HCT116 (cell line): ENCODE data around the gene KSR1. TPM values are rescaled to one million over a fixed set of nuclear protein-coding genes. Genes with fewer than 3 reads are reported as not detected.

ENCODE experiments used
- ATAC-seq: fragments of 200-7000 bp; cut with Tn5 transposase; 2 replicates; pipeline ENCODE4 v1.9.1; 2020; ENCODE audit warnings: mild to moderate bottlenecking, moderate library complexity
- BruUV-seq: library from RNA; stranded (reverse); fragments of 400-500 nt; replicated peaks from 2 replicates; lab custom pipeline; 2021; lab: Mats Ljungman, UMichigan
- CTCF ChIA-PET: fragments of 300-600 bp; sonication (Branson Sonifier 250); formaldehyde crosslinking; loops from one replicate; lab custom pipeline; 2021; ENCODE audit warnings: antibody characterized with exemption; lab: Charles Lee
- POLR2A ChIA-PET: fragments of 300-600, 350-600 bp; sonication (Branson Sonifier 250); formaldehyde crosslinking; loops from one replicate; lab custom pipeline; 2021; ENCODE audit warnings: antibody characterized with exemption; lab: Charles Lee
- RAD21 ChIA-PET, 2 experiments: fragments of 300-600 bp; sonication (Branson Sonifier 250); formaldehyde crosslinking; loops; one replicate each; lab custom pipeline; 2023; ENCODE audit warnings: low total read pairs in 2 of 2; ENCODE audit not compliant: uncharacterized antibody in 2 of 2, unreplicated experiment in 2 of 2, low non-redundant PET in 1 of 2; lab: Charles Lee
- DNase-seq: peaks from one replicate; pipeline ENCODE4 v3.0.0-alpha.2; 2010; ENCODE audit warnings: low read depth, low spot score
- H2AFZ ChIP-seq: fragments of 200-600 bp; shearing (Covaris generic), sonication (generic); 2 replicates; pipeline ENCODE4 v1.6.1; 2017; ENCODE audit warnings: low read depth, mixed run types, mixed read lengths, antibody characterized with exemption, low read length; ENCODE audit not compliant: poor library complexity, severe bottlenecking
- H3K27ac ChIP-seq: 2 replicates; pipeline ENCODE4 v1.5.1; 2012; ENCODE audit warnings: low read depth, low read length
- H3K27me3 ChIP-seq: fragments of 200-600 bp; sonication (generic); 2 replicates; pipeline ENCODE4 v1.6.1; 2016; ENCODE audit warnings: mixed run types, low read length, mixed read lengths; ENCODE audit not compliant: insufficient read depth
- H3K36me3 ChIP-seq, 2 experiments: fragments of 200-500 bp in 1 of 2; fragments of 200-600 bp in 1 of 2; sonication (Bioruptor generic) in 1 of 2; sonication (generic) in 1 of 2; 2 replicates each; pipeline versions ENCODE4 v1.5.1 to v1.6.1; 2014 to 2016; ENCODE audit warnings: low read length in 2 of 2, inconsistent platforms in 1 of 2, mixed read lengths in 1 of 2, mixed run types in 1 of 2; ENCODE audit not compliant: insufficient read depth in 2 of 2, control insufficient read depth in 1 of 2
- H3K4me1 ChIP-seq, 2 experiments: fragments of 200-600 bp in 1 of 2; sonication (generic) in 1 of 2; 2 replicates each; pipeline versions ENCODE4 v1.5.1 to v1.6.1; 2012 to 2017; ENCODE audit warnings: low read length in 2 of 2, inconsistent platforms in 1 of 2, mild to moderate bottlenecking in 1 of 2, mixed read lengths in 1 of 2, mixed run types in 1 of 2, moderate library complexity in 1 of 2; ENCODE audit not compliant: insufficient read depth in 2 of 2, control insufficient read depth in 1 of 2
- H3K4me2 ChIP-seq: fragments of 200-600 bp; sonication (generic); 2 replicates; pipeline ENCODE4 v1.6.1; 2017; ENCODE audit warnings: mixed run types, low read length, mixed read lengths
- H3K4me3 ChIP-seq, 2 experiments: fragments of 200-600 bp in 1 of 2; sonication (generic) in 1 of 2; replicated peaks in 1 of 2; 2 replicates each; pipeline ENCODE4 v1.5.1; 2011 to 2016; ENCODE audit warnings: low read length in 2 of 2, control low read depth in 1 of 2, low read depth in 1 of 2, mild to moderate bottlenecking in 1 of 2, mixed read lengths in 1 of 2, mixed run types in 1 of 2
- H3K79me2 ChIP-seq: fragments of 200-600 bp; sonication (generic); 2 replicates; pipeline ENCODE4 v1.6.1; 2017; ENCODE audit warnings: mild to moderate bottlenecking, mixed run types, low read length, moderate library complexity, mixed read lengths; ENCODE audit not compliant: insufficient read depth
- H3K9ac ChIP-seq: fragments of 200-600 bp; sonication (generic); 2 replicates; pipeline ENCODE4 v1.6.1; 2016; ENCODE audit warnings: low read length, mixed read lengths
- H3K9me2 ChIP-seq: fragments of 200-600 bp; sonication (generic), shearing (Covaris generic); 2 replicates; pipeline ENCODE4 v1.6.1; 2017; ENCODE audit warnings: mixed run types, mild to moderate bottlenecking, moderate library complexity; ENCODE audit not compliant: insufficient read depth
- H3K9me3 ChIP-seq, 2 experiments: fragments of 200-500 bp in 1 of 2; fragments of 200-600 bp in 1 of 2; sonication (Bioruptor generic) in 1 of 2; sonication (generic) in 1 of 2; 2 replicates each; pipeline ENCODE4 v1.6.1; 2014 to 2017; ENCODE audit warnings: low read length in 2 of 2, mixed read lengths in 2 of 2, inconsistent platforms in 1 of 2, low read depth in 1 of 2, mild to moderate bottlenecking in 1 of 2, mixed run types in 1 of 2, moderate library complexity in 1 of 2; ENCODE audit not compliant: control insufficient read depth in 1 of 2, insufficient read depth in 1 of 2
- H4K20me1 ChIP-seq: fragments of 200-600 bp; sonication (generic), shearing (Covaris generic); 2 replicates; pipeline ENCODE4 v1.6.1; 2017; ENCODE audit warnings: mixed run types, mild to moderate bottlenecking, moderate library complexity; ENCODE audit not compliant: insufficient read depth
- ATF3 ChIP-seq: IDR thresholded peaks from 2 replicates; pipeline ENCODE4 v1.6.1; 2012
- CBX3 ChIP-seq: IDR thresholded peaks from 2 replicates; pipeline ENCODE4 v1.6.1; 2012; ENCODE audit warnings: low read depth
- ELF1 ChIP-seq: IDR thresholded peaks from 2 replicates; pipeline ENCODE4 v1.6.1; 2012; ENCODE audit warnings: low read depth, borderline replicate concordance
- JUND ChIP-seq: IDR thresholded peaks from 2 replicates; pipeline ENCODE4 v1.6.1; 2012
- RAD21 ChIP-seq: IDR thresholded peaks from 2 replicates; pipeline ENCODE4 v1.6.1; 2012; ENCODE audit warnings: low read depth, mild to moderate bottlenecking
- SIN3A ChIP-seq: IDR thresholded peaks from 2 replicates; pipeline ENCODE4 v1.6.1; 2012; ENCODE audit warnings: low read depth
- TCF7L2 ChIP-seq: IDR thresholded peaks from 2 replicates; pipeline ENCODE4 v1.7.0; 2011; ENCODE audit warnings: borderline replicate concordance, inconsistent platforms; ENCODE audit not compliant: insufficient read depth, insufficient read length; ENCODE audit errors: extremely low read depth
- intact Hi-C: fragments of 100-400 bp; cut with micrococcal nuclease; formaldehyde crosslinking; loops from 2 replicates; pipeline ENCODE4 v1.10.0; 2022
- total RNA-seq: library from RNA; stranded (reverse); gene quantifications from one replicate; pipeline ENCODE4 v1.2.1, GENCODE V29; 2021; ENCODE audit not compliant: unreplicated experiment
- TF ChIP-seq, protein P1 (sequence below): IDR thresholded peaks from 2 replicates; pipeline ENCODE4 v1.6.1; 2012; ENCODE audit warnings: low read depth
- TF ChIP-seq, protein P2 (sequence below), 3 experiments: fragments of 200-600 bp in 1 of 3; sonication (generic) in 1 of 3; IDR thresholded peaks in 2 of 3; conservative IDR thresholded peaks in 1 of 3; 2 replicates each; pipeline ENCODE4 v1.5.1; 2012 to 2017; ENCODE audit warnings: low read depth in 2 of 3, low read length in 2 of 3, antibody characterized with exemption in 1 of 3, borderline replicate concordance in 1 of 3, control low read depth in 1 of 3, mild to moderate bottlenecking in 1 of 3, mixed read lengths in 1 of 3, mixed run types in 1 of 3, moderate library complexity in 1 of 3; ENCODE audit not compliant: insufficient read depth in 1 of 3

The KSR1 gene
- total RNA-seq, 1 experiment from 2014 or later = 16.5 TPM

DNA sequence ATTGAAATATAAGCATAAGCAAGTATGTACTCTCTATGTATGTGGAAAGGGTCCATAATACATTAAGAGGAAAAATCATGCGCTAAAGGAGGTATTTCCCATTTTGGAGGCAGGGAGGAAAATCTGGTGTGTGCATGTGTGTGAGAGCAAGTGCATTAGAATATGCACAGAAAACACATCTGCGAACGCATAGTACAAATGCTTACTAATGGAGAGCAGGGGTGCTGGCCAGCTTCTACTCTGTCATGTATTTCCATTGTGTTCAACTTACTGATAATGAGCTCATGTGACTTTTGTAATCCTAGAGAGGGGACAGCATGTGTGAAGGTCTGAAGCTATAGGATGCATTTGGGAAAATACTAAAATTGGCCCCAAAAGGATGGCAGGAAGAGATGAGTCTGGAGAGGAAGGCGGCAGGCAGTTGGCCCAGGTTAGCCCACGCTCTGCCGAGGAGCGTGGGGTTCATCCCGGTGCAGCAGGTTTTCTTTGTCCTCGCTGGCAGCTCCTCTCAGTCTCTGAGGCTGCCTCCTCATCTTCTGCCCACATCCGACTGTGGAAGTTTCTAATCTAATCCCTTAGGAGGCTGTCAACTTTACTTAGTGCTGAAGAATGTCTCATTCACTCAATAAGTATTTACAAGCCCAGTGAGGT, 17.8 kb upstream of the KSR1 start:
- ATAC-seq = no peak
- intact Hi-C loops = no loop called here
- DNase-seq = no peak
- RAD21 ChIA-PET = no interaction called here
- Histone ChIP-seq H3K79me2 (no peaks in the 10 kb centered on the region), H3K9me3 (no peaks in the 10 kb centered on the region), H3K36me3 (no peaks in the 10 kb centered on the region), H3K9me2 (no peaks in the 10 kb centered on the region), H3K27me3 (no peaks in the 10 kb centered on the region), H3K4me2 (no peak overlapping the region), H3K4me3 (no peak overlapping the region), H4K20me1 (no peaks in the 10 kb centered on the region), H3K4me1 (no peaks in the 10 kb centered on the region), H2AFZ (no peak overlapping the region), H3K9ac (no peak overlapping the region), H3K27ac (no peak overlapping the region)
- CTCF ChIA-PET = interaction anchor here (0.7 kb wide), 1 partner anchor 179 kb away, joined by 3 read pairs; no protein-coding TSS in a partner anchor
- POLR2A ChIA-PET = no interaction called here
- no peak for TF ChIP-seq TCF7L2
- no peak for TF ChIP-seq CBX3
- TF ChIP-seq SIN3A = no peak
- TF ChIP-seq JUND = no peak
- TF ChIP-seq, protein P1, sequence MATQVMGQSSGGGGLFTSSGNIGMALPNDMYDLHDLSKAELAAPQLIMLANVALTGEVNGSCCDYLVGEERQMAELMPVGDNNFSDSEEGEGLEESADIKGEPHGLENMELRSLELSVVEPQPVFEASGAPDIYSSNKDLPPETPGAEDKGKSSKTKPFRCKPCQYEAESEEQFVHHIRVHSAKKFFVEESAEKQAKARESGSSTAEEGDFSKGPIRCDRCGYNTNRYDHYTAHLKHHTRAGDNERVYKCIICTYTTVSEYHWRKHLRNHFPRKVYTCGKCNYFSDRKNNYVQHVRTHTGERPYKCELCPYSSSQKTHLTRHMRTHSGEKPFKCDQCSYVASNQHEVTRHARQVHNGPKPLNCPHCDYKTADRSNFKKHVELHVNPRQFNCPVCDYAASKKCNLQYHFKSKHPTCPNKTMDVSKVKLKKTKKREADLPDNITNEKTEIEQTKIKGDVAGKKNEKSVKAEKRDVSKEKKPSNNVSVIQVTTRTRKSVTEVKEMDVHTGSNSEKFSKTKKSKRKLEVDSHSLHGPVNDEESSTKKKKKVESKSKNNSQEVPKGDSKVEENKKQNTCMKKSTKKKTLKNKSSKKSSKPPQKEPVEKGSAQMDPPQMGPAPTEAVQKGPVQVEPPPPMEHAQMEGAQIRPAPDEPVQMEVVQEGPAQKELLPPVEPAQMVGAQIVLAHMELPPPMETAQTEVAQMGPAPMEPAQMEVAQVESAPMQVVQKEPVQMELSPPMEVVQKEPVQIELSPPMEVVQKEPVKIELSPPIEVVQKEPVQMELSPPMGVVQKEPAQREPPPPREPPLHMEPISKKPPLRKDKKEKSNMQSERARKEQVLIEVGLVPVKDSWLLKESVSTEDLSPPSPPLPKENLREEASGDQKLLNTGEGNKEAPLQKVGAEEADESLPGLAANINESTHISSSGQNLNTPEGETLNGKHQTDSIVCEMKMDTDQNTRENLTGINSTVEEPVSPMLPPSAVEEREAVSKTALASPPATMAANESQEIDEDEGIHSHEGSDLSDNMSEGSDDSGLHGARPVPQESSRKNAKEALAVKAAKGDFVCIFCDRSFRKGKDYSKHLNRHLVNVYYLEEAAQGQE = no peak
- TF ChIP-seq ATF3 = no peak
- TF ChIP-seq, protein P2, sequence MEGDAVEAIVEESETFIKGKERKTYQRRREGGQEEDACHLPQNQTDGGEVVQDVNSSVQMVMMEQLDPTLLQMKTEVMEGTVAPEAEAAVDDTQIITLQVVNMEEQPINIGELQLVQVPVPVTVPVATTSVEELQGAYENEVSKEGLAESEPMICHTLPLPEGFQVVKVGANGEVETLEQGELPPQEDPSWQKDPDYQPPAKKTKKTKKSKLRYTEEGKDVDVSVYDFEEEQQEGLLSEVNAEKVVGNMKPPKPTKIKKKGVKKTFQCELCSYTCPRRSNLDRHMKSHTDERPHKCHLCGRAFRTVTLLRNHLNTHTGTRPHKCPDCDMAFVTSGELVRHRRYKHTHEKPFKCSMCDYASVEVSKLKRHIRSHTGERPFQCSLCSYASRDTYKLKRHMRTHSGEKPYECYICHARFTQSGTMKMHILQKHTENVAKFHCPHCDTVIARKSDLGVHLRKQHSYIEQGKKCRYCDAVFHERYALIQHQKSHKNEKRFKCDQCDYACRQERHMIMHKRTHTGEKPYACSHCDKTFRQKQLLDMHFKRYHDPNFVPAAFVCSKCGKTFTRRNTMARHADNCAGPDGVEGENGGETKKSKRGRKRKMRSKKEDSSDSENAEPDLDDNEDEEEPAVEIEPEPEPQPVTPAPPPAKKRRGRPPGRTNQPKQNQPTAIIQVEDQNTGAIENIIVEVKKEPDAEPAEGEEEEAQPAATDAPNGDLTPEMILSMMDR (IDR thresholded peaks at IDR 0.05 in 2 of 3, conservative IDR thresholded peaks at IDR 0.05 in 1 of 3; ENCODE audit: borderline replicate concordance in 1 of 3, insufficient read depth in 1 of 3, low read depth in 2 of 3, low read length in 2 of 3) = no peak
- TF ChIP-seq RAD21 = no peak
- no peak for TF ChIP-seq ELF1
- no TSS peak for BruUV-seq
